Raji (cell line): ENCODE measurements around the gene POLR2J.
"Not testable (repeated sequence)": the region's sequence is repeated elsewhere in the genome, so short reads cannot be mapped to it uniquely, and the experiment has no call there.

Experiments
- POLR2A ChIP-seq: IDR thresholded peaks from 2 replicates; pipeline ENCODE4 v1.6.1; 2011; ENCODE audit warnings: low read depth, low read length, control low read depth; ENCODE audit not compliant: insufficient read depth

POLR2J gene

DNA sequence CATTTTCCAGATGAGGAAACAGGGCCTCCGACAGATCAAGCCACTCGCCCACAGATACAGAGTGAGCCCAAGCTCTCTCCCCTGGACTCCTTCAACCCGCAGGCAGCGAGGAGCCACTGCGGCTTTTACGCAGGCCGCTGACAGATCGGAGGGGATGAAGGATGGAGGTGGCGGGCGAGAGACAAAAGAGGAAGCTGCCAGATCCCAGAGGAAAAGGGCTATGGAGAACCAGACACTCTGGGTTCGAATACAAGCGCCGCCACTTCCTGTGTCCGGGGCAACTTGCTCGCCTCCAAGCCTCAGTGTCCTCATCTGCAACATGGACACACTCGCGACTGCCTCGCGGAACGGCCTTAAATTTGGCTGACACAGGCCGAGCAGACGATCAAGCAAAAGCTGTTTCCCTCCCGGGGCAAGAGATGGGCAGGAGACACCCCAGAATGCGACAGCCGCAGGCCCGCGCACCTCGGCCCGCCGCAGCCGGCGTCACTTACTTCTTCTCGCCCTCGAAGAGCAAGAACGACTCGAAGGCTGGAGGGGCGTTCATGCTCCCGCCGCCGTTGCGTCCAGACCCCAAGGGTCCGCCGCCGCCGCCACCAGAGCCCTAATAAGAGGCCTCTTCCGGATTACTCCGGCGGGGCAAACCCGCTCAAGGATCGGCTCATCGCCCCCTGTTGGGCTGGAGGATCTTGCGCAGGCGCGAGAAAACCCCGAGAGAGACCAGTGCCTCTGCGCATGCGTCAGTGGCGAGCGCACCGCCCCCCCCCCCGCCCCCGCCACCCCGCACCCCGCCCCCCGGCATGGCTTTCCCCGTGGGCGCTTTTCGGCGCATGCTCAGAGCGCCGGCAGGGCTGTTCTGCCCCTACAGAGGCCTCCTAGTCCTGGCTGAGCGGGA is at the start of gene POLR2J:
POLR2J (minus strand) TSS at position 609 of the 895 bp plus-strand sequence; CDS start at position 547, 62 bp downstream.
- TF ChIP-seq POLR2A: 0 out of 2 replicates have a peak, but pooled peaks have one; percentile 25

DNA sequence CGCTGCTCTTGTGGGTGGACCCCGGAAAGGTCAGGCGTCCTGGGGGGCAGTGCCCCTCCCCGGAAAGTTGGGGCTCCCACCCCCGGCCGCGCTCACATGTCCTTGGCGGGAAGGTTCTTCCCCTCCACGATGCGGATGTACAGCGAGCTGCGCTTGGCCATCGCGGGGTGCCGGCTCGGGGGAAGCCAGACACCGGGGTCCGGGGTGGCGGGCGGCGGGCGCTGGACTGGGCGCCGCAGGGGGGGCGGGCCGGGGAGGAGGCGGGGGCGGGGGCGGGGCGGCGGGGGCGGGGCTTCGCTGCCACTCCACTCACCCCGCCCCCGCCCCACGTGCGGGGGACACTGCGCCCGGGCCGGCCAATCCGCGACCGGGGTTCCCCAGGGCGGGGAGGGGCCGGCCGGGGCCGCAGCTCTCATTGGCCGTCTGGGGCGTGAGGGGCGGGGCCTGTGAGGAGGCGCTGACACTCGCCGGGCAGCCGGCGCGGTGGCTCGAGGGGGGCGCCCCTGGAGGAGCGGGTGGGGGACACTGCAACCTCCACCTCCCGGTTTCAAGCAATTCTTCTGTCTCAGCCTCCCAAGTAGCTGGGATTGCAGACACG is 38.9 kb upstream of the POLR2J start, which contains the start of gene RASA4B:
RASA4B (minus strand) TSS at position 228 of the 598 bp plus-strand sequence; CDS start at position 161, 67 bp downstream.
- TF ChIP-seq POLR2A: not testable (repeated sequence)

DNA sequence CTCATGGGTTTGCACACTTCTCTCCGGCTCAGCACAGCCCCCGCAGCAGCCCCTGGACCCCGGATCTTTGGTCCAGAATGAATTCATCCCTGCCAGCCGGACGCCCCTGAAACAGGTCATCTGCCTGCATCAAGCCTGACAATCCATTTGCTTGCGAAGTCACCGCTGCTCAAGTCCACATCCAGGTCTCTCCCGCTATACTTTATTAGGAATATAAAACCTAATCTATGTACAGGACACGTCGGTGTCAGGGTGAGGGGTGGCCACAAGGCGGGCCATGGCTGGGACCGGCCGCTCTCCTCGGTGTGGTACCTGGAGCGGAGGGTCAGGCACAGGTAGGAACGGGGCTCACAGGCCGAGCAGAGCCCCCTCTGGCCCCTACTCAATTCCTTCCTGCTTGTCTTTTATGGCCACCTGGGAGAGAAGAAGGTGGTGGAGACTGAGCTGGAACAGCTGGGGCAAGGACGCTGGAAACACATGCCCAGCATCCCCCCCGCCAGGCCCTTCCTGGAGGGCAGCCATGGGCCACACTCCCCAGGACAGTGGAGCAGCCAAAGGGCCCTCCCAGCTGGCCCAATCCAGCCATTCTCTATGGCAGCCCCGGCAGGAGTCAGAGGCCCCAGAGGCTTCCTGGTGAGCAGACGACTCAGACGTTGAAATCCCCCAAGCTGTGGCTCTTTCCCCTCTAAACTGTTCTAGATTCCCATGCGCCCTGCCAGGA is 5.3 kb downstream of the POLR2J start:
- TF ChIP-seq POLR2A: no peak

DNA sequence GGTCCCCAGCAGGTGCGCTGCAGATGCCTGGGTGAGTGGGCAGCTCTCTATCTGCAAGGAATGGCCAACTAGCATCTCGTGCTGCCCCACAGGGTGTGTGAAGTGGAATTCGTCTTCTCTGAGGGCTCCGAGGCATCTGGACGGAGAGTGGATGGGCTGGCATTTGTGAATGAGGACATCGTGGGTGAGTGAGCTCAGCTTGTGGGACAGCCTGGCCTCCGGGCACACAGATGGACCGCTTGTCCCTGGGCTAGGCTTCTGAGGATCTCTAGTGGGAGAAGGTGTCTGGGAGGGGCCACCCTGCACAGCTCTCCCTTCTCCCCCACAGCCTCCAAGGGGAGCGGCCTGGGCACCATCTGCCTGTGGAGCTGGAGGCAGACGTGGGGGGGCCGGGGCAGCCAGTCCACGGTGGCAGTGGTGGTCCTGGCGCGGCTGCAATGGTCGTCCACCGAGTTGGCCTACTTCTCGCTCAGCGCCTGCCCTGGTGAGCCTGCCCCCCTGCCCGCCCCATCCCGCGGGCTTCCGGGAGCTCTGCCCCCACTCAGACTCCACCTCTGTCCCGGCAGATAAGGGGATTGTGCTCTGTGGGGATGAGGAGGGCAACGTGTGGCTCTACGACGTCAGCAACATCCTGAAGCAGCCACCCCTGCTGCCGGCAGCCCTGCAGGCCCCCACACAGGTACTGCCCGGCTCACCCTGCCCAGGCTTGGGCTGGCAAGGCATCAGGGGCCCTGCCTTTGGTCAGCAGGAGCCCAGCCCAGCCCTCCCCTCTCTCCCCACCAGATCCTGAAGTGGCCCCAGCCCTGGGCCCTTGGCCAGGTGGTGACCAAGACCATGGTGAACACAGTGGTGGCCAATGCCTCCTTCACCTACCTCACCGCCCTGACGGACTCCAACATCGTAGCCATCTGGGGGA is 6.3 kb downstream of the POLR2J start:
- TF ChIP-seq POLR2A: no peak

DNA sequence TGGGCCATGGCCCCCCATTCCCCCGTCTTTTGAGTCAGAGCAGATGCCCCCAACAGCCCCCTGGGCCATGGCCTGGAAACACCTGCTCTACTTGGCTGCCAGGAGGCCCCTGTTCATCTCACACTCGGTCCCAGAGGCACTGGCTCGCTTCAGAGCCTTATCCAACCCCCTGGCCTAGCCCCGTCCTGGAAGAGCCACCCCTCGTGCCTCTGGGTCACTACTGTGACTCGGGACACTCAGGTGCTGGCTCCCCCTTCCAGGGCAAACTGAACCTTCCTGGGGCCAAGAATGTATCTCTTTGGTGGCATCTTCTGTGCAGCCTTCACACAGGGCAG is 7.0 kb downstream of the POLR2J start:
- no peak for TF ChIP-seq POLR2A

DNA sequence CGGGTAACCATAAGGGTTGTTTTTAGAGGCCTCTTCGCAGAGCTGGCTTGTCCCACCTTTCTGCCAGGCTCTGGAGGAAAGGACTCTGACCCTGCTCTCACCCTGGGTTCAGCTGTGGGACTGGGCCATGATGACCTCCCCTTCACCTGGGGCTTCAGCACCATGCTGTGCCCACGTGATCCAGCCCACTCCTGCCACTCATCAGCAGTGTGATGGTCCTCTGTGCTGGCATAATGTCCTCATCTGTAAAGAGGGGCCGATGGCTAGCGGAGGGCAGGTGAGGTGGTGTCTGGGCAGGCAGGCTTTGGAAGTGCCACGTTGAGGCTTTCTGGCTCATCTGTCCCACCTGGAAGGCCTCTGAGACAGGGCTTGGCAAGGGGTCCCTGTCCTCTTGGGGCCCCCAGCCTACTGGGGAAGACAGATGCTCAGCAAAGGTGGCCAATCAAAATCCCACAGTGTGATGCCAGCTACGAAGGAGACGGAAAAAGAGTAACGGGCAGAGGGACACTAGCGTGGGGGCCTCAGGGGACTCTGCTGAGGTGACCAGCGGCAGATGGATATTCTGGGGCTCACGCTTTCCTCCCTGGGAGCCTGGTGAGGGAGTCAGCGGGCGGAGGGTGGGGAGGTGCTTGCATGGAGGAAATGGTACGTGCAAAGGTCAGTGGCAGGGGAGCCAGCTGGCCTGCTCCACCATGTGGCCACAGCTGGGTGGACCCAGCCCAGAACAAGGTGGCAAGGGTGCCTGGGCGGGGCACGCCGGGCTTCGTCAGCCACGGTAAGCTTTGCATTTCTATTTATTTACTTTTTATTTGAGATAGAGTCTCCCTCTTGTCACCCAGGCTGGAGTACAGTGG is 8.5 kb downstream of the POLR2J start:
- TF ChIP-seq POLR2A: no peak

DNA sequence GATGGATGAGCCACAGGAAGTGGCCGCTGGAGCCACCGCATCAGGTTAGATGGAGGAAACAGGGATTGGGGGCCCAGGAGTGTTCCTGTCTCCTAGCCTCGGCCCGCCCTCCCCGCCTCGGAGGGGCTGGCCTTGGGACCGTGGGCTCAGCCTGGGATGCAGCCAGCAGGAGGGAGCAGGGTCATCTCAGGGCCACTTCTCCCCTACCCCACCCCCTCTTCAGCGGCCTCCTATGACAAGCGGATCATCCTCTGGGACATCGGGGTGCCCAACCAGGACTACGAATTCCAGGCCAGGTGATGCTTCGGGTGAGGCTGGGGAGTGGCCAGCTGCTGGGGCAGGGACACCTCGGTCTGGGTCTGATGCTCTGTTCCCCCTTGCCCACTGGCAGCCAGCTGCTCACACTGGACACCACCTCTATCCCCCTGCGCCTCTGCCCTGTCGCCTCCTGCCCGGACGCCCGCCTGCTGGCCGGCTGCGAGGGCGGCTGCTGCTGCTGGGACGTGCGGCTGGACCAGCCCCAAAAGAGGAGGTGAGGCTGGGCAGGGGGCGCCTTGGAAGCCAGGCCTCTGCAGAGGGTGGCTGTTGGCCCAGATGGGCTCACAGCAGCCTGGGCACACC is 9.3 kb downstream of the POLR2J start:
- TF ChIP-seq POLR2A: no peak

DNA sequence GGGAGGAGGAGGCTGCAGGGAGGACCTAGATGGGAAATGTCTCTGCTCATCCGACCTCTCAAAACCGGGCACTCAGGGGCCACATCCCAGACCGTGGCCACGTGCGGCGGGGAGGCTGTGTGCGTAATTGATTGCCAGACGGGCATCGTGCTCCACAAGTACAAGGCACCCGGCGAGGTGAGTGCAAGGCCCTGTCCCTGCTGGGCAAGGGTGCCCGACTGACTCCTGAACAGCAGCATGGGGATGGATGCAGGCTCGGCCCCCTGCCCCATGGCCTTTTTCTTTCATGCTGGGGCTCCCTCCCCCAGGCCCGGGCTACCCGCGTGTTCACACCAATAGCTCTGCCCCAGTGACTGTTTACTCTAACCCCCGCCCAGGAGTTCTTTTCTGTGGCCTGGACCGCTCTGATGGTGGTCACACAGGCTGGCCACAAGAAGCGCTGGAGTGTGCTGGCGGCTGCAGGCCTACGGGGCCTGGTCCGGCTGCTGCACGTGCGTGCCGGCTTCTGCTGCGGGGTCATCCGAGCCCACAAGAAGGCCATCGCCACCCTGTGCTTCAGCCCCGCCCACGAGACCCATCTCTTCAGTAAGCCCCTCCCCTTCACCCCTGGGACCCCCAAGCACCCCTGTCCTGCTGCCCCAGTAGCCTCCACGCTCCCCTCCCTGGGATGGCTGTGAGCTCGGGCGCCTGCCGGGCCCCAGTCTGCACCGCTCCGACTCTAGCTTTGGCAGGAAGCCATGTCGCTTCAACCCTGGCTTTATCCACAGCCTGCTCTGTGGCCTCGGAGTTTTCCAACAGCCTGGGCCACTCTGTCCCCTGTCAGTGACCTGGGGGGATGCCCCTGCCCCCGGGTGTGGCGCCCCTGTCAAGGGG is 10.0 kb downstream of the POLR2J start:
- no peak for TF ChIP-seq POLR2A

DNA sequence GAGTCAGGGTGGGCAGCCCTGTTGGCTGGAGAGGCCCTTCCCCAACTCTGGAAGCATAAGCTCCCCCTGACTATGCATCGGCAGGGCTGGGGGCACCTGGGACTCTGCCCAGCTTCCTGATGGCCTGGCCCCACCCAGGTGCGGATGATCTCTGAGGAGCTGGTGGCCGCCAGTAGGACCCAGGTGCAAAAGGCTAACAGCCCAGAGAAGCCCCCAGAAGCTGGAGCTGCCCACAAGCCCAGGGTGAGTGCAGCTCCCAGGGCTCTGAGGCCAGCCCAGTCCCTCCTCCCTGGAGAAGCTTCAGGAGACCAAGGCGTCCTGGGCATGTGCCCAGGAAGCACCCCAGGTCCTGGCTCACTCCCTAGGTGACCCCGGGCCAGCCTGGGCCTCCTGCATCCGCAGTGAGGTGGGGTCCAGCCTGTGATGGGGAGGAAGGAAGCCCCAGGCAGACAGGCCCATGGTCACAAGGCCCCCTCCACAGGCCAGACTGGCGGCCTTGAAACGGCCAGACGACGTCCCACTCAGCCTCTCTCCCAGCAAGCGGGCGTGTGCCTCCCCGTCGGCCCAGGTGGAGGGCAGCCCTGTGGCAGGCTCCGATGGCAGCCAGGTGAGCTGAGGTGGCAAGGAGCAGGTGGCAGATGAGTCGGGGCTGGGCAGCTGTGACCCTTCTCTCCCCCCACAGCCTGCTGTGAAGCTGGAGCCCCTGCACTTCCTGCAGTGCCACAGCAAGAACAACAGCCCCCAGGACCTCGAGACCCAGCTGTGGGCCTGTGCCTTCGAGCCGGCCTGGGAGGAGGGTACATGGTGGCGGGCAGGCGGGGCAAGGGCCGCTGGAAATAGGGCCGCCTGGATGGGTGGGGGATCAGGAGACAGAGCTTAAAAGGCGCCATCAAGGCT is 10.9 kb downstream of the POLR2J start:
- TF ChIP-seq POLR2A: no peak

DNA sequence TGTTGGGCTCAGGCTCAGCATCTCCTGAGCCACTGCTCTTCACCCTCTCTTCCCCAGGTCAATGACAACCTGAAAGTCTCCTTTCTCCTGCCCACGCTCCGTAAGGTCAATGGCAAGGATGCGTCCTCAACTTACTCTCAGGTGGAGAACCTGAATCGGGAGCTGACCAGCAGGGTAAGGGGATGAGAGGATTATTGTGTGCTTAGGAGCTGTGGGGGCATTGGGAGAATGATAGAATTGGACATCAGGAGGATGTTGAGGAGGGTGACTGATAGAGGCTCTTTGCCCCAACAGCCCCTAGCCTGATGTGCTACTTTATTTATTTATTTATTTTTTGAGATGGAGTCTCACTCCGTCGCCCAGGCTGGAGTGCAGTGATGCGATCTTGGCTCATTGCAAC is 12.6 kb downstream of the POLR2J start:
- TF ChIP-seq POLR2A: no peak

DNA sequence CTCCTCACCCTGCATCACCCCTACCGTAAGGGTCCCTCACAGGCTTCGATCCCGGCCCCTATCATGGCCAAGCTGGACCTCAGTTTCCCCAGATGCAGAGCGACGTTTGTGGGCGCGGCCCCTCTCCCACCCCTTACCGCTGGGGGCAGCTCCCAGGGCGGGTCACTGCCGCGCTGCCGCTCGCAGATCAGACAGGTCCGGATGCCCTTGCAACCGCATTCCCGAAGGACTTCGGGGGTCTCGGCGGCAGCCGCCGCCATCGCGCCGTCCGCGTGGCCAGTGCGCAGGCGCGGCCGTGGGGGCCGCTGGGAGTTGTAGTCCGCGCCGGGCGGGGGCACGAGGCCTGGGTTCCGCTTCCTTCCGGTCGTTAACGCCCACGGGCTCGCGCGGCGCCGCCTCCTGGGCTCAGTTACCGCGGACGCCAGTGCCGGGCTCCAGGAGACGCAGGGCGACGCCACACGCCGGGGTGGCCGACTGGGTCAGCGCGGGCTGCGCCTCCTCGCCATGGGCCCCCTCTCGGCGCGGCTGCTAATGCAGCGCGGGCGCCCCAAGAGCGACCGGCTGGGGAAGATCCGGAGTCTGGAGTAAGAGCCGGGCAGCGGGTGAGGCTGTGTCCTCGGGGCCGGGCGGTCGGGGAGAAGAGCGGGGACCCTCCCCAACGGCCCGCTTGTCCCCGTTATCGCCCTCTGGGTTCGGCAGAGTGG is 14.0 kb downstream of the POLR2J start, which contains the start of the genes ALKBH4 and LRWD1:
ALKBH4 (minus strand) TSS at position 287 of the 704 bp plus-strand sequence; CDS start at position 260, 27 bp downstream.
LRWD1 (plus strand) TSS at position 408 of the 704 bp plus-strand sequence; CDS start at position 505, 97 bp downstream.
- TF ChIP-seq POLR2A: peak; percentile 90
